Astrocyte of the spinal cord (primary cell): ENCODE data around the gene B4GALNT3.
A peak's percentile ranks its signal among the peaks of the same experiment; 100 is the strongest.

Experiments used
- DNase-seq: peaks from one replicate; pipeline ENCODE4 v3.0.0; 2011; ENCODE audit warnings: low read depth, low spot score
- H3K4me3 ChIP-seq: 2 replicates; pipeline ENCODE4 v1.5.1; 2011; ENCODE audit warnings: low read depth, mild to moderate bottlenecking, low read length, moderate library complexity
- CTCF ChIP-seq: IDR thresholded peaks from 2 replicates; pipeline ENCODE4 v1.5.1; 2012; ENCODE audit warnings: low read depth, mild to moderate bottlenecking, low read length, inconsistent platforms
- in situ Hi-C: cut with HindIII; loops from 2 replicates; pipeline ENCODE4 v1.10.0; 2017; ENCODE audit warnings: low sequenced_read_pairs

B4GALNT3 gene

GRCh38 chr12:565161-565560, 105.4 kb downstream of the B4GALNT3 start:
- no peak overlapping the region for H3K4me3 ChIP-seq
- in situ Hi-C loops, result no loop called here
- no peak for TF ChIP-seq CTCF
- no peak for DNase-seq

GRCh38 chr12:565589-566105, 105.9 kb downstream of the B4GALNT3 start:
- in situ Hi-C loops, result no loop called here

GRCh38 chr12:568486-568885, 108.7 kb downstream of the B4GALNT3 start:
- TF ChIP-seq CTCF, result no peak
- in situ Hi-C loops, result no loop called here
- H3K4me3 ChIP-seq, result no peak overlapping the region
- DNase-seq, result no peak

More at GRCh38 chr12:565589-566105, 105.9 kb downstream of the B4GALNT3 start:
- no peak for TF ChIP-seq CTCF
- H3K4me3 ChIP-seq, result no peak overlapping the region
- no peak for DNase-seq

DNA sequence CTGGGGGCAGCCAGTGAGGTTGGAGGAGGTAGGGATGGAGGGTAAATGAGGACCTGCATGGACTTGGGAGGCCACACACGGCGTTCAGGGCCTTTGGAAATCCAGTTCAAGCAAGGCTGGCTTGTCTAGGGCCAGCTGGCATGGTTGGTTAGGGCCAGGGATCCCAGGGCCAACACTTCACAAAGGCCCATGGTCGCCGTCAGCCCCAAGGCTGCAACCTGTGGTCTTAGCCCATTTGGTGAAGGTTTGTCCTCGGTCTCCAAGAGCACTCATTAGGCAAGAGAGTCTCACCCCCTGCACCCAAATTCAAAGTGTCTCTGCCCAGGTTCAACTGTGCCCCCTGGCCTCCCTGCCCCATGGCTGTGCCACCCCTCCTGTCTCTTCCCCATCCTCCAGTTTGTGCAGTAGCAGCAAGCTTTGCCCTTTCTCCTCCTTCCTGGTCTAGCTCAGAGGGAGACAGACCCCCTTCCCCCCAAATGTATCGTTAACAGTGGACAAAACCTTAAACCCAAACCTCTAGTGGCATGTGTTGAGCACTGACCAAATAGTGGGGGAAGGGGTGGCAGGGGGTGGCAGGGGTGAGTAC, 109.4 kb downstream of the B4GALNT3 start:
- DNase-seq, result no peak
- in situ Hi-C loops, result no loop called here
- no peak for TF ChIP-seq CTCF
- no peak overlapping the region for H3K4me3 ChIP-seq

DNA sequence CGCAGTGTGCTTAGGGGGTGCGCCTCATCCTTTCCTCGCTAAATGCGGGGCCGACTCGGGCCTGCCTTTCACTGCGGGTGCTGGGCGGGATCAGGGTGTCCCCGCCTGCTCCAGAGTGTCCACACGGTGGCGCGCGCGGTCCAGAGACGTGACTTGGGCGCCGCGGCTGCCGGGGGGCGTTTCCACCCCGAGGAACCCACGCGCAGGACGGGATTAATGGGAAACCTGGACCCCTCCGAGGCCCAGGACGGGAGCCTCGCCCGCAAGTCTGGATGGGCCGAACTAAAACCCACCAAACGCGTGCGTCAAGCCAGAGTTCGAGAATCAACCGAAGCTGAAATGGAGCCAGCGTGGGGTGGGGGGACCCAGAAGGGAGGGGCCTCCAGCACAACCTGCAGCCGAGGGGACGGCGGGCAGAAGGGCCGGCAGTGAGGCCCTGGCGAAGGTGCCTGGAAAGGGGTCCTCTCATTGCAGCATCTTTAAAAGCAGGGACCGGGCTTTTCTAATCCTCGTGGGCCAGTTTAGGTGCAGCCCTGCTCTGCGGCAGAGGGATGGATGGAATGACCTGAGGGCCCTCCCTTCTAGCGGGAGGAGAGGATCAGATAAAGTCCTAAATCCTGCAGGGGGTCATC, 110.2 kb downstream of the B4GALNT3 start:
- peak overlapping the region; percentile 58 for H3K4me3 ChIP-seq
- peak; percentile 83 for DNase-seq
- in situ Hi-C loops, result no loop called here
- peak; percentile 91 for TF ChIP-seq CTCF

- no peak for TF ChIP-seq CTCF
- peak; percentile 85 for DNase-seq
- peak overlapping the region; percentile 58 for H3K4me3 ChIP-seq
- in situ Hi-C loops, result no loop called here
These were observed 110.7 kb downstream of the B4GALNT3 start for GRCh38 chr12:570435-570920.
